LNCAP (cell line): ENCODE data around the gene CA10.

Experiments used
- TF ChIP-seq, protein P1 (sequence below): fragments of 450-650 bp; IDR thresholded peaks from 2 replicates; pipeline ENCODE4 v1.5.1; 2017; ENCODE audit warnings: mild to moderate bottlenecking

Gene CA10

DNA sequence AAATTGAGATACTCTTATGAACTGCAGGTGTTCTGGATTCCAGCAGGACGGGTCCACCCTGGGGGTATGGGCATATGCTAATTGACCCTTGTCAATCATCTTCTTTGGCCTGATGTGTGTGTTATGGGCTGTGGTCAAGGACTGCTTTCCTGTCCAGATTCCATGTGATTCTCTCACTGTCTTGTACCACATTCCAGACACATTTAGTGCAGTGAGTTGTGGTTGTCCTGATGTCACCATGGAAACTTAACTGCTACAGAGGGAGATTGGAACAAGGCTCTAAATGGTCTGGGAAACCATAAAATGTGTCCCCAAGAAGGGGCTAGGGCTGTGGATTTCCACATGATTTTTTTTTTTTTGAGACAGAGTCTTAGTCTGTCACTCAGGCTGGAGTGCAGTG lies 530.7 kb downstream of the CA10 start:
- TF ChIP-seq, protein P1, sequence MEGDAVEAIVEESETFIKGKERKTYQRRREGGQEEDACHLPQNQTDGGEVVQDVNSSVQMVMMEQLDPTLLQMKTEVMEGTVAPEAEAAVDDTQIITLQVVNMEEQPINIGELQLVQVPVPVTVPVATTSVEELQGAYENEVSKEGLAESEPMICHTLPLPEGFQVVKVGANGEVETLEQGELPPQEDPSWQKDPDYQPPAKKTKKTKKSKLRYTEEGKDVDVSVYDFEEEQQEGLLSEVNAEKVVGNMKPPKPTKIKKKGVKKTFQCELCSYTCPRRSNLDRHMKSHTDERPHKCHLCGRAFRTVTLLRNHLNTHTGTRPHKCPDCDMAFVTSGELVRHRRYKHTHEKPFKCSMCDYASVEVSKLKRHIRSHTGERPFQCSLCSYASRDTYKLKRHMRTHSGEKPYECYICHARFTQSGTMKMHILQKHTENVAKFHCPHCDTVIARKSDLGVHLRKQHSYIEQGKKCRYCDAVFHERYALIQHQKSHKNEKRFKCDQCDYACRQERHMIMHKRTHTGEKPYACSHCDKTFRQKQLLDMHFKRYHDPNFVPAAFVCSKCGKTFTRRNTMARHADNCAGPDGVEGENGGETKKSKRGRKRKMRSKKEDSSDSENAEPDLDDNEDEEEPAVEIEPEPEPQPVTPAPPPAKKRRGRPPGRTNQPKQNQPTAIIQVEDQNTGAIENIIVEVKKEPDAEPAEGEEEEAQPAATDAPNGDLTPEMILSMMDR = no peak

DNA sequence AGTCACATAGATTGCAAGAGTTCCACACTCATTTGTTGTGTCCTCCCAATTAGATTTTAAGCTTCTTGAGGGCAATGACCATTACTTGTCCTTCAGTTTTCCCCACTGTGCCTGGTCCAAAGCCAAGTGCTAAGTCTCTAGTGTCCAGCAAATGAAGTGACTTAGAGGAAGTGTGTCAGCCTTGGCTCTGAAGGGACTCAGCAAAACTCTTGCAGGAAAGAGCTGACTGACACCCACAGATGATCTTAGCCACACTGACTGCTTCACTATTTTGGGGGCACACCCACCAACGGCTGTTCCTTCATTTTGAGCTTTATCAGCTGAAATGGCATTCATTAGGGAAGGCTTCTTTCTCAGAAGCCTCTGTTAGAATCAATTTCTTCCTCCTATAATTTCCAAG lies 540.0 kb downstream of the CA10 start:
- TF ChIP-seq, protein P1 = no peak

DNA sequence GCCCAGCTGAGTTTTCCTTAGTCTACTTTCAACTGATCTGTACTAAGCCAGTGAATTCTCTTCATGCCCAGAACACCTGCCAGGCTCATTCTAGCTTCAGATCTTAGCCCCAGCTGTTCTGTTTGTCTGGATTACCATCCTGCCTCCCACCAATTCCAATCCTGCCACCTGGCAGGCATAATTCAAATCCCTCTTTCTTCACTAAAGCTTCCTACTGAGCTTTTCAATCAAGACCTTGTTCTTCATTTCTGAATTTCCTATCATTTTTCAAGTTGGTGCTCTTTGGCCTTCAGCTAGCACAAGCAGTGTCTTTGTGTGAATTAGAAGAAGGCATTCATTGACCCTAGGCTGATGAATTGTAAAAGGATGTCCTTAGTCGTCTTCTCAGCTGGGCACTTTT lies 540.5 kb downstream of the CA10 start:
- TF ChIP-seq, protein P1 = no peak

DNA sequence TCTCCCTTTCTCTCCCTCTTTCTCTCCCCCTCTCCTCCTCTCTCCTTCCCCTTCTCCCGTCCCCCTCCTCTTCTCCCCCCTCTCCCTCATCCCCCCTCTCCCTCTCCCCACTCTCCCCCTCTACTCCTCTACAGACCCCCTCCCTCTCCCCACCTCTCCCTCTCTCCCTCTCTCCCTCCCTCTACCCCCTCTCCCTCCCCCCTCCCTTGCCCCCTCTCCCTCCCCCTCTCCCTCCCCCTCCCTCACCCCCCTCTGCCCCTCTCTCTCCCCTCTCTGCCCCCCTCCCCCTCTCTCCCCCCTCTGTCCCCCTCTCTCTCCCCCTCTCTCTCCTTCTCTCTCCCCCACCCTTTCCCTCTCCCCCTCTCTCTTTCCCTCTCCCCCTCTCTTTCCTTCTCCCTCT lies 545.3 kb downstream of the CA10 start:
- TF ChIP-seq, protein P1 = no peak

DNA sequence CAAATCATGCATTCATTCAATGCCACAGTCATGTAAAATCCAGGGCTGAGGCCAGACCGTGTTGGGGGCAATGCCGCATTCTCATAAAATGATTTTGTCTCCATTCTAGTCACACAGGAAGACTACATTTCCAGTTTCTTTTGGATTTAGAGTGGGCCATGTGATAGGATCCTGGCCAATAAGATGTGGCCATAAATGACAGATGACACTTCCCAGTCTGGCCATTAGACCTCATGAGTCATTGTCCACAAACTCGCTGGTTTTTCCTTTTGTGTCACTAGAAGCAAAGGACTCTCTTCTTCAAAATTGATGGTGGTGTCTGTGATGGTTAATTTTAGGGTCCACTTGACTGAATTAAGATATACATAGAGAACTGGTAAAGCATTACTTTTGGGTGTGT lies 545.8 kb downstream of the CA10 start:
- TF ChIP-seq, protein P1 = no peak

DNA sequence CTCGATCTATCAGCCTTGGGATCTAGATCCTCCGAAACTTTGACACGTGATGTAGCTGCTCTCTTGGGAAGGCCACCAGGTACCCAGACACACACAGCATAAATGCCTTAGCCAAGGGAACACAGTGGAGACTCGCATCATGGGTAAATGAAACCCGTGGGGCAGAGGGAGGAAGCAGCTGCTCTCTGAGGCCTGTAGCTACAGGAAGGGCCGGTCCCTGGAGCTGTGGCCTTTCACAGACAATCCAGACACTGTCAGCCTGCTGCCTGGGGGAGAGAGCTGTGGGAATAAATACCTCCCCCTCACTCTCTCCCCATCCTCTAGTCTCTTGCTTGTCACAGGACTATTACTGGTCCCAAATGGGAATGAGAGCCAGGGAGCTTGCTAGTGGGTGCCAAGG lies 546.9 kb downstream of the CA10 start:
- TF ChIP-seq, protein P1 = no peak

DNA sequence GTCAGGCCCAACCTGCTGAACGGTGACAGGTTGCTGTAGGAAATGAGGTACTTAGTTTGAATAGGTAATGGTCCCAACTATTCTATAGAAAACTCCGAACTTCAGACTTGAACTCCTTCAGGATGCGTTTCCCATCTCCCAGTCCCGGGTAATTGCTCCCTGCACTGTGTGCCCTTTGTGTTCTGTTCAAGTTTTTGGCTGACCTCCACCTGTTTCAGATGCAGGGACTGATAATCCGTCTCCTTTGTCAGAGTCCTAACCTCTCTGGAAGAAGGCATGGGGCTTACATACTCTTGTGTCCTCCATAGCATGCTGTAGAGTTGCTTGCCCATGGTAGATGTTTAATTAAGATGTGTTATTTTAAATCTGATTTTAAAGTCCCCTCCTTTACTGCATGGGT lies 547.7 kb downstream of the CA10 start:
- TF ChIP-seq, protein P1 = no peak

DNA sequence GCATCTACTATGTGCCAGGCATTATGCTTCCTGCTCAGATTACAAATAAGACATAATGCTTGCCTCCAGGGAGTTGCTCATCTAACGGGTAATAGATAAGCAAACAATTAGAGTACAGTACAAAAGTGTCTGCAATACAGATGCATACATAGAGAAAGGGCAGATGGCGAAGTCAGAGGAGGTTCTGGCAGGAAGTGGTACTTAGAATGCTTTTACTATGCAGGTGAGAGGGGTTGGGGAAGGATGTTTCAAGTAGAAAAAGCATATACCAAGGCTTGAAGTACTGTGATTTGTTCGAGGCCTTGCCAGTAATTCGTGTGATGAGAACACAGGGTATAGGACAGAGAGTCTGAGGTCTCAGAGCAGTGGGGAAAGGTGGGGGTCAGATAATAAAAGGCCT lies 548.4 kb downstream of the CA10 start:
- TF ChIP-seq, protein P1 = no peak
